GM12864 (cell line): Measurements from ENCODE around the gene PDZK1IP1.

Source experiments
- DNase-seq: peaks from one replicate; pipeline ENCODE4 v3.0.0-alpha.2; 2011; ENCODE audit warnings: low read depth
- H3K4me3 ChIP-seq: 2 replicates; pipeline ENCODE4 v1.5.1; 2011; ENCODE audit warnings: mild to moderate bottlenecking, low read depth, low read length, control low read depth
- CTCF ChIP-seq: IDR thresholded peaks from 2 replicates; pipeline ENCODE4 v1.5.1; 2011; ENCODE audit warnings: low read depth, mild to moderate bottlenecking, moderate library complexity, low read length, control low read depth, inconsistent platforms; ENCODE audit errors: missing control alignments

Gene PDZK1IP1

GRCh38 chr1:47189844-47190508 lies at the start of gene PDZK1IP1:
Gene PDZK1IP1, minus strand, starts transcription at chr1:47190036. Its CDS starts 104 bp downstream, at chr1:47189932.
- no peak for DNase-seq
- no peak for TF ChIP-seq CTCF
- H3K4me3 ChIP-seq = no peak within 1 kb of the TSS

GRCh38 chr1:47238935-47239592 lies 49.2 kb upstream of the PDZK1IP1 start:
- no peak for DNase-seq
- H3K4me3 ChIP-seq = no peak overlapping the region
- TF ChIP-seq CTCF = no peak

GRCh38 chr1:47235806-47236205 lies 46.0 kb upstream of the PDZK1IP1 start:
- H3K4me3 ChIP-seq = no peak overlapping the region
- TF ChIP-seq CTCF = no peak
- no peak for DNase-seq

GRCh38 chr1:47235241-47235681 lies 45.4 kb upstream of the PDZK1IP1 start:
- H3K4me3 ChIP-seq = no peak overlapping the region
- no peak for TF ChIP-seq CTCF
- DNase-seq = no peak

GRCh38 chr1:47233186-47233585 lies 43.4 kb upstream of the PDZK1IP1 start:
- no peak for TF ChIP-seq CTCF

GRCh38 chr1:47232187-47232874 lies 42.5 kb upstream of the PDZK1IP1 start, which contains the start of gene TAL1:
Gene TAL1, minus strand, starts transcription at chr1:47232225. Its CDS starts 6,337 bp downstream, at chr1:47225888.
- no peak for DNase-seq
- H3K4me3 ChIP-seq = no peak within 1 kb of the TSS
- TF ChIP-seq CTCF = no peak

More at GRCh38 chr1:47233186-47233585, 43.4 kb upstream of the PDZK1IP1 start:
- no peak overlapping the region for H3K4me3 ChIP-seq
- no peak for DNase-seq
